ENCODE data around the gene ASTL. TPM values are rescaled to one million over a fixed set of nuclear protein-coding genes. Genes with fewer than 3 reads are reported as not detected.

Gene ASTL
- total RNA-seq, 4 donors from 2014 or later: 0.34 TPM; not detected in 3

DNA sequence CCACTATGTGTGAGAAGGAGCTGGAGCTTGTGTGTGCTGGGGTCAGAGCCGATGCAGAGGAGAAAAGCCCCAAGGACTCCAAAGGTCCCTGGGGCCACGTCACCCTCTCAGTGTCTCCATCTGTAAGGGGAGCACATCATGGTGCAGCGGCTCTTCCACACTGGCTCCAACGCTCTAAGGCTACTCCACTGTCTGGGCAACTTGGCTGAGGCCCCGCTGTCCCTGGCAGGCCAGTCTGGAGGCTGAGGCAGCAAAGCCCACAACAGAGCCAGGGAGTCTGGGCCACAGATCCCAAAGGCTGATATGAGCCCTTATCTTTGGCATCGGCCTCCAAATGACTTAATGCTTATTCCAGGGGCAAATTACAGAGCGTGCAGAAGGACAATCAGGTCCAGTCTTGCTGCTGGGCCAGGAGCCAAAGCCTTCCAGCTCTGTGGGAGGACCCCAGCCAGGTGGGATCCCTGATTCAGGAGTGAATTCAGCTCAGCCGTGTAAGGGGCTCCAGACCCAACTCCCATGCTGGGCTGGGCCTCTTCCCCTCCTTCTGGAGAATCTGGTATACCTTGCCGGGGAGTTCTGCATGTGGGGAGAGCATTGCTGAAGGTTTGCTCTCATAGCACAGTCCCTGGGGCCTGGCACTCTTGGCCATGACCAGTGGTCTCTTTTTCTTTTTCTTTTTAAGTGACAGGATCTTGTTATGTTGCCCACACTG is 8.7 kb upstream of the ASTL start:
- TF ChIP-seq, protein P1, sequence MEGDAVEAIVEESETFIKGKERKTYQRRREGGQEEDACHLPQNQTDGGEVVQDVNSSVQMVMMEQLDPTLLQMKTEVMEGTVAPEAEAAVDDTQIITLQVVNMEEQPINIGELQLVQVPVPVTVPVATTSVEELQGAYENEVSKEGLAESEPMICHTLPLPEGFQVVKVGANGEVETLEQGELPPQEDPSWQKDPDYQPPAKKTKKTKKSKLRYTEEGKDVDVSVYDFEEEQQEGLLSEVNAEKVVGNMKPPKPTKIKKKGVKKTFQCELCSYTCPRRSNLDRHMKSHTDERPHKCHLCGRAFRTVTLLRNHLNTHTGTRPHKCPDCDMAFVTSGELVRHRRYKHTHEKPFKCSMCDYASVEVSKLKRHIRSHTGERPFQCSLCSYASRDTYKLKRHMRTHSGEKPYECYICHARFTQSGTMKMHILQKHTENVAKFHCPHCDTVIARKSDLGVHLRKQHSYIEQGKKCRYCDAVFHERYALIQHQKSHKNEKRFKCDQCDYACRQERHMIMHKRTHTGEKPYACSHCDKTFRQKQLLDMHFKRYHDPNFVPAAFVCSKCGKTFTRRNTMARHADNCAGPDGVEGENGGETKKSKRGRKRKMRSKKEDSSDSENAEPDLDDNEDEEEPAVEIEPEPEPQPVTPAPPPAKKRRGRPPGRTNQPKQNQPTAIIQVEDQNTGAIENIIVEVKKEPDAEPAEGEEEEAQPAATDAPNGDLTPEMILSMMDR (IDR thresholded peaks at IDR 0.05; ENCODE audit: low read depth): no peak

DNA sequence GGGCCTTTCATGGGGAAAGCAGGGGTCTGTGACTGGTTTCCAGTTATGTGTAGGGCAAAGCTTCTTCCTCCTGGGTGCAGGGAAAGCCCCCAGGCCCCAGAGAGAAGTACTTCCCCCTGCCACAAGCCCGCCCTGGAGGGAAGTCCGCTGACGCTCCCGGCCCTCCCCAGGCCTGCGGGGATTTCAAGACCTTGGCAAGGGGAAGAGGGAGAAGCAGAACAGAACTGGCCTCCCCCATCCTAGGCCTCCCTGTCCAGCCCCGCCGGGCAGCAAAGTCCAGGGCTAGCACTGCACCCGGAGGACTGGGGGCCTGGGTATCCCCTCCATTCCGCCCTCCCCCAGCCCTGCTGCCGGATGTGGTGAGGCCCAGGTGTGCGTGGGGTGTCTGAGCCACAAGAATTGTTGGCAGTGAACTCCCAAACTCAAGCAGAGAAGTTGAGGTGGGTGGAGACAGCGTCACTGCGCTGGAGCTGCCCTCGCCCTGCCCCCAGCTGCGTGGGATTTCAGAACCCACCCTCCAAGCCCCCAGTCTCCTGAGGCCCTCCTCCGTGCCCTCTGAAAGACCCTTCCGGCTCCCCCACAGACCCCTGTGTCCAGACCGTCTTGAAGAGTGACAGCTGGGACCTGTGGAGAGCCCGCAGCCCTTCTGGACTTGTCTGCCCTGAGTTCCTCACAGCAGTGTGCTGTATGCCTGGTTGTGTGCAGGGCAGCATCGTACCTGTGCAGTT is 8.0 kb upstream of the ASTL start:
- TF ChIP-seq, protein P1 (IDR thresholded peaks at IDR 0.05; ENCODE audit: low read depth): no peak

DNA sequence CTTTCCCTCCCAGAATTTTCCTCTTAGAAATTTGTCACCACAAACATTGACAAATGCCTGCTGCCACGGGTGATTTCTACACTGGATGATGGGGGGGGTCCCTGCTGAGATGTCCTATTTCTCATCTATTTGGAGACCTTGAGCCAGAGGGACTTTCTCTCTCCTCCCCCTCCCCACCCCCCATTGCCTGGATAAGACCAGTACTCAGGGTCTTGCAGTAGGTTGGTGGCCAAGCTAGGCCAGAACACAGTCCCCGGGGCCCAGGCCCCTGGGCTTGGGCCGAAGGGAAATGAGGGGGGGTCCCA is 7.5 kb upstream of the ASTL start:
- TF ChIP-seq, protein P1 (IDR thresholded peaks at IDR 0.05; ENCODE audit: low read depth): no peak

DNA sequence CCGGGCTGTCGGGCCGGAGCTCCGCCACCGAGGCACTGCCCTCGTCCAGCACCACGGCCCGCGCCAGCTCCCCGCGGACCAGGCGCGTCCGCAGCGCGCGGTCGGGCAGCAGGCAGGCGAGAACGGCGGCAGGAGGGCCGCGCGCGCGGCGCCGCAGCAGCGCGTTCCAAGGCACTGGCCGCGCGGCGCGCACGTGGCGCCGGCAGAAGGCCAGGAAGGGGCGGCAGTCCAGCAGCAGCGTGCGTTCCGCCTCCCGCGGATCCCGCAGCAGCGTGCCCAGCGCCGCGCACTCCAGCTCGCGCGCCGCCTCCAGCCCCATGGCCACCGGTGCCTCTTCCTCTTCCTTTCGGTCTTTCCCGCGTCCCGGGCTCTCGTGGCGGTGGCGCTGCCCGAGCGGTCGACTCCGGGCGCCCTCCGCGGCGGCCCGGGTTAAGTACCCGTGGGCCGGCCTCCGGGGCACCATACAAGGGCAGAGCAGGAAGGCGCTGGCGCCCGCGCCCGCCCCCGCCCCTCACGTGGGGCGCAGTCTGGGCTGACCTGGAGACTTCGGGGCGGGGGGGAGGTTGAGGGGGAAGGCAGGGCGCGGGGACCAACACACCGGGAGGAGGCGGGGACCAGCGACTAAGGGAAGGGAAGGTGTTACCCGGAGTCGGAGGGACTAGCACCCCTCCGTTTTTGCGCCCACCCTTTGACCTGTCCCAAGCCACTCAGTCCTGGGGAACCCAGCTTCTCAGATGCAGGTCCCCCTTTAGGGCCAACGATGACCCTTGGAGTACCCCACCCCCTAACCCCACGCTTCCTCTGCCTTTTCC is 6.9 kb upstream of the ASTL start, which contains the start of gene DUSP2:
Gene DUSP2 (minus strand): TSS at position 405 of the 812 bp plus-strand sequence. CDS start 86 bp downstream, at position 319.
- TF ChIP-seq, protein P1 (IDR thresholded peaks at IDR 0.05; ENCODE audit: low read depth): no peak

DNA sequence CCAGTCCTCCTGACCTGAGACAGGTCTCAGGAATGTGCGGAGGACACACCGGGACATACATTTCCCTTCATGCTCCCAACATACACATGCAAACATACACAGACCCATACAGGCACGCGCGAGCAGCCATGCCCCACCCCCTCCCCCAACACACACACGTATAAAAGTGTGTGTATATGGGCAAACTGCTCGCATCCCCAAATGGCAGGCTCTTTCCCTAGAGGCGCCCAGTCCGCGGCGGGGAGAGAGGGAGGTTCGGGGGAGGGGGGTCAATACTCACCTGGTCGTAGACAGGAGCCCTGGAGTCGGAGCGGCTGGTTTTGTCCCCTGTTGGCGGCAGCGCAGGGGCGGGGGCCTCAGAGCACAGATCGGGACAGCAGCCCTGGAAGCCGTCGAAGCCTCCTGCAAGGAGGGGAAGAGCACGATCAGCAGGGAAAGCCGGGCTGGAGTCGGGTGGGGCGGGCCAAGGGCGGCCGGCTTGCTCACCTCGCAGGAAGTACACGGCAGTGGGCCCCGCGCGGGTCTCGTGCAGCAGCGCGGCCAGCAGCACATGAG is 6.3 kb upstream of the ASTL start:
- TF ChIP-seq, protein P1 (IDR thresholded peaks at IDR 0.05; ENCODE audit: low read depth): no peak

DNA sequence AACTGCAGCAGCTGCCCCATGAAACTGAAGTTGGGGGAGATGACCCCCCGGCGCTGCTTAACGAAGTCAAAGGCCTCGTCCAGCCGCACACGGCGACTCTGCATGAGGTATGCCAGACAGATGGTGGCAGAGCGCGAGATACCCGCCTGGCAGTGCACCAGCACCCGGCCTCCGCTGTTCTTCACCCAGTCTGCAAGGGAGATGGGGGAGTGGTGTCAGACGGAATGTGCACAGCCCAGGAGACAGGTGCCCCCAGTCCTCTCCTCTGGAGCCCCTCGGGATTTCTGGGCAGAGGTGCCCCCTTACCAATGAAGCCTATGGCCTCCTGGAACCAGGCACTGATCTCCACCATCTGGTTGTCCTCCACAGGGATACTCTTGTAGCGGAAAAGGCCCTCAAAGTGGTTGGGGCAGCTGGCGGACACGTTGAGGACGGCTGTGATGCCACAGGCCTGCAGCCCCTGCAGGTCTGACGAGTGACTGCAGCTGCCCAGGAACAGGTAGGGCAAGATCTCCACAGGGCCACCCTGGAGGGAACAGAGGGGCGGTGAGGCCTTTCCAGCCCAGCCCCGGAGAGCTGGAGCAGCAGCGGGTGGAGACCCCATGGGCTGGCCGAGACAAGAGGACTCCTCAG is 5.7 kb upstream of the ASTL start:
- TF ChIP-seq, protein P1 (IDR thresholded peaks at IDR 0.05; ENCODE audit: low read depth): no peak

Data from subcutaneous adipose tissue (tissue), 4 donors.